ENCODE data around the gene COL4A6.

The COL4A6 gene

GRCh38 chrX:108132034-108132433 lies 306.2 kb downstream of the COL4A6 start:
- TF ChIP-seq CTCF (IDR thresholded peaks at IDR 0.05; ENCODE audit: control insufficient read depth, insufficient read depth, low read depth, low read length, missing control alignments): no peak
- no peak for DNase-seq (ENCODE audit: low read depth)
- H3K4me3 ChIP-seq (ENCODE audit: control insufficient read depth, low read depth, low read length): no peak overlapping the region

- no peak for TF ChIP-seq CTCF (IDR thresholded peaks at IDR 0.05; ENCODE audit: control insufficient read depth, insufficient read depth, low read depth, low read length, missing control alignments)
- no peak for DNase-seq (ENCODE audit: low read depth)
- no peak overlapping the region for H3K4me3 ChIP-seq (ENCODE audit: control insufficient read depth, low read depth, low read length)
These were observed 306.8 kb downstream of the COL4A6 start for GRCh38 chrX:108131471-108131870.

GRCh38 chrX:108130889-108131288 lies 307.3 kb downstream of the COL4A6 start:
- DNase-seq (ENCODE audit: low read depth): no peak
- H3K4me3 ChIP-seq (ENCODE audit: control insufficient read depth, low read depth, low read length): no peak overlapping the region
- no peak for TF ChIP-seq CTCF (IDR thresholded peaks at IDR 0.05; ENCODE audit: control insufficient read depth, insufficient read depth, low read depth, low read length, missing control alignments)

GRCh38 chrX:108127152-108127551 lies 311.1 kb downstream of the COL4A6 start:
- DNase-seq (ENCODE audit: low read depth): no peak
- no peak overlapping the region for H3K4me3 ChIP-seq (ENCODE audit: control insufficient read depth, low read depth, low read length)
- TF ChIP-seq CTCF (IDR thresholded peaks at IDR 0.05; ENCODE audit: control insufficient read depth, insufficient read depth, low read depth, low read length, missing control alignments): no peak

- no peak for TF ChIP-seq CTCF (IDR thresholded peaks at IDR 0.05; ENCODE audit: control insufficient read depth, insufficient read depth, low read depth, low read length, missing control alignments)
- no peak for DNase-seq (ENCODE audit: low read depth)
- H3K4me3 ChIP-seq (ENCODE audit: control insufficient read depth, low read depth, low read length): no peak overlapping the region
These were observed 311.6 kb downstream of the COL4A6 start for GRCh38 chrX:108126661-108127060.

- no peak for DNase-seq (ENCODE audit: low read depth)
- no peak for TF ChIP-seq CTCF (IDR thresholded peaks at IDR 0.05; ENCODE audit: control insufficient read depth, insufficient read depth, low read depth, low read length, missing control alignments)
- H3K4me3 ChIP-seq (ENCODE audit: control insufficient read depth, low read depth, low read length): no peak overlapping the region
These were observed 314.4 kb downstream of the COL4A6 start for GRCh38 chrX:108123591-108124366.
